ENCODE results near the gene C15orf39. TPM values are rescaled to one million over a fixed set of nuclear protein-coding genes. Genes with fewer than 3 reads are reported as not detected.

C15orf39 gene
- total RNA-seq, 3 donors from 2014 or later = 7.7 to 17.4 (median 11.5) TPM

GRCh38 chr15:75185271-75186029, 16.2 kb upstream of the C15orf39 start:
- no peak overlapping the region for H3K27ac ChIP-seq
- no peaks in the 10 kb centered on the region for H3K27me3 ChIP-seq
- peaks cover 0 to 6% of the 10 kb centered on the region in 2 donors for H3K4me1 ChIP-seq
- no peaks in the 10 kb centered on the region for H3K36me3 ChIP-seq
- no peak for TF ChIP-seq POLR2A (IDR thresholded peaks at IDR 0.05)
- TF ChIP-seq POLR2AphosphoS5 (IDR thresholded peaks at IDR 0.05) = no peak
- TF ChIP-seq, protein P1, sequence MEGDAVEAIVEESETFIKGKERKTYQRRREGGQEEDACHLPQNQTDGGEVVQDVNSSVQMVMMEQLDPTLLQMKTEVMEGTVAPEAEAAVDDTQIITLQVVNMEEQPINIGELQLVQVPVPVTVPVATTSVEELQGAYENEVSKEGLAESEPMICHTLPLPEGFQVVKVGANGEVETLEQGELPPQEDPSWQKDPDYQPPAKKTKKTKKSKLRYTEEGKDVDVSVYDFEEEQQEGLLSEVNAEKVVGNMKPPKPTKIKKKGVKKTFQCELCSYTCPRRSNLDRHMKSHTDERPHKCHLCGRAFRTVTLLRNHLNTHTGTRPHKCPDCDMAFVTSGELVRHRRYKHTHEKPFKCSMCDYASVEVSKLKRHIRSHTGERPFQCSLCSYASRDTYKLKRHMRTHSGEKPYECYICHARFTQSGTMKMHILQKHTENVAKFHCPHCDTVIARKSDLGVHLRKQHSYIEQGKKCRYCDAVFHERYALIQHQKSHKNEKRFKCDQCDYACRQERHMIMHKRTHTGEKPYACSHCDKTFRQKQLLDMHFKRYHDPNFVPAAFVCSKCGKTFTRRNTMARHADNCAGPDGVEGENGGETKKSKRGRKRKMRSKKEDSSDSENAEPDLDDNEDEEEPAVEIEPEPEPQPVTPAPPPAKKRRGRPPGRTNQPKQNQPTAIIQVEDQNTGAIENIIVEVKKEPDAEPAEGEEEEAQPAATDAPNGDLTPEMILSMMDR (IDR thresholded peaks at IDR 0.05) = no peak
- DNase-seq (ENCODE audit: low spot score in 2 of 2) = no peak
- no peaks in the 10 kb centered on the region for H3K9me3 ChIP-seq
- intact Hi-C loops (cut with DNase I; ENCODE audit: low total_unique reads) = no loop called here
- H3K4me3 ChIP-seq = no peak overlapping the region

- intact Hi-C loops (cut with DNase I; ENCODE audit: low total_unique reads) = no loop called here
- no peak for DNase-seq (ENCODE audit: low spot score in 2 of 2)
Measured at GRCh38 chr15:75186044-75186443, 15.6 kb upstream of the C15orf39 start.

DNA sequence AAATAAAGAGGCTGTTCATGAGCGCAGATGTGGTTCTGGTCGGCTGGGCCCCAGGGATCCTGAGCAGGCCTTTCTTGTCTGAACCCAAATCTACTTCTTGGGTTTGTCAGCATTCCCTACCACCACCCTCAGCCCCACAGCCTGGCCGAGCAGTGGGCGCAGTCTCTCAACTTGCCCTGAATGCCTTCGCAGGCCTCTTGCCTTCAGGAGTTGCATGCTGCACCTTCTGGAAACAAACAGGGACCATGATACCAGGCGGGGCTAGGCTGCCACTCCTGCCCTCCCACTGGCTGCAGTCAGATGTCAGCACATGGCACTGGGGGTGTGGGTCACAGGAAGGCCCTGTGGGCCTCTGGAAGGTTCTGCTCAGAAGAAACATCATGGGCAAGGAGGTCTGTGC, 13.2 kb upstream of the C15orf39 start:
- no peak overlapping the region for H3K27ac ChIP-seq
- H3K4me1 ChIP-seq = no peaks in the 10 kb centered on the region
- no peak for TF ChIP-seq POLR2A (IDR thresholded peaks at IDR 0.05)
- TF ChIP-seq, protein P1 (IDR thresholded peaks at IDR 0.05) = no peak
- no peak for TF ChIP-seq POLR2AphosphoS5 (IDR thresholded peaks at IDR 0.05)
- H3K9me3 ChIP-seq = no peaks in the 10 kb centered on the region
- intact Hi-C loops (cut with DNase I; ENCODE audit: low total_unique reads) = no loop called here
- no peaks in the 10 kb centered on the region for H3K36me3 ChIP-seq
- no peak for DNase-seq (ENCODE audit: low spot score in 2 of 2)
- H3K27me3 ChIP-seq = no peaks in the 10 kb centered on the region
- no peak overlapping the region for H3K4me3 ChIP-seq

More at GRCh38 chr15:75186044-75186443, 15.6 kb upstream of the C15orf39 start:
- H3K27me3 ChIP-seq = no peaks in the 10 kb centered on the region
- no peak overlapping the region for H3K27ac ChIP-seq
- H3K4me1 ChIP-seq = peaks cover 0 to 6% of the 10 kb centered on the region in 2 donors
- H3K4me3 ChIP-seq = no peak overlapping the region
- TF ChIP-seq, protein P1 (IDR thresholded peaks at IDR 0.05) = no peak
- TF ChIP-seq POLR2AphosphoS5 (IDR thresholded peaks at IDR 0.05) (no peak), POLR2A (IDR thresholded peaks at IDR 0.05) (no peak)
- H3K36me3 ChIP-seq = no peaks in the 10 kb centered on the region
- no peaks in the 10 kb centered on the region for H3K9me3 ChIP-seq

DNA sequence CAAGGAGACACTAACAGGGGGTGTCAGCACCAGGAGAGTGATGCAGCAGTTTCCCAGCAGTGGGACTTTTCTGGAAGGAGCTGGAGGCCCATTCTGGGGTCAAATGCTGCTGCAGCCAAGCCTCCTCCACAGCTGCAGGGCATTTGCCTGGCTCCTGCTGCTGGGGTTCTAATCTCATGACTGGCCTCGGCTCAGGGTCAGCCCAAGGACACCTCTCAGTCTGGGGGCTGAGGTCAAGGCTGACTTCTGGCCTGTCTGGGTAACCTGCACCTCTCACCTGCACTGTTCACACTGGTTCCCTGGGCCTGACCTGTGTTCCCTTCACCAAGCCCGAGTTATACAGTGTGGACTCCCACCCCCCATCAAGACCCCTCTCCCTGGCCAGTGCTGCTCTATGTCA, 10.4 kb upstream of the C15orf39 start:
- Histone ChIP-seq H3K9me3 (no peaks in the 10 kb centered on the region), H3K27ac (no peak overlapping the region), H3K27me3 (no peaks in the 10 kb centered on the region), H3K4me3 (no peak overlapping the region), H3K4me1 (no peaks in the 10 kb centered on the region), H3K36me3 (no peaks in the 10 kb centered on the region)
- intact Hi-C loops (cut with DNase I; ENCODE audit: low total_unique reads) = no loop called here
- no peak for DNase-seq (ENCODE audit: low spot score in 2 of 2)
- TF ChIP-seq, protein P1 (IDR thresholded peaks at IDR 0.05) = no peak
- TF ChIP-seq POLR2AphosphoS5 (IDR thresholded peaks at IDR 0.05) (no peak), POLR2A (IDR thresholded peaks at IDR 0.05) (no peak)

GRCh38 chr15:75192307-75192706, 9.4 kb upstream of the C15orf39 start:
- no peak for TF ChIP-seq POLR2A (IDR thresholded peaks at IDR 0.05)
- TF ChIP-seq, protein P1 (IDR thresholded peaks at IDR 0.05) = no peak
- no peak for TF ChIP-seq POLR2AphosphoS5 (IDR thresholded peaks at IDR 0.05)
- intact Hi-C loops (cut with DNase I; ENCODE audit: low total_unique reads) = no loop called here
- Histone ChIP-seq H3K4me3 (no peak overlapping the region), H3K36me3 (no peaks in the 10 kb centered on the region), H3K27me3 (no peaks in the 10 kb centered on the region), H3K4me1 (no peaks in the 10 kb centered on the region), H3K9me3 (no peaks in the 10 kb centered on the region), H3K27ac (no peak overlapping the region)
- DNase-seq (ENCODE audit: low spot score in 2 of 2) = no peak

All from breast epithelium (tissue), 4 donors.